AG08395 (cell line): ENCODE results near the gene TTC7B.

ENCODE experiments used
- DNase-seq: peaks from one replicate; pipeline ENCODE4 v3.0.0; 2012; ENCODE audit warnings: mixed read lengths, low spot score

TTC7B gene

GRCh38 chr14:90599748-90600507 lies 216.3 kb downstream of the TTC7B start:
- DNase-seq: no peak

GRCh38 chr14:90599339-90599738 lies 216.9 kb downstream of the TTC7B start:
- DNase-seq: no peak

GRCh38 chr14:90597961-90598360 lies 218.3 kb downstream of the TTC7B start:
- DNase-seq: no peak

GRCh38 chr14:90596733-90597132 lies 219.5 kb downstream of the TTC7B start:
- no peak for DNase-seq

GRCh38 chr14:90593254-90594040 lies 222.8 kb downstream of the TTC7B start:
- DNase-seq: no peak

GRCh38 chr14:90592655-90593054 lies 223.6 kb downstream of the TTC7B start:
- DNase-seq: no peak

- no peak for DNase-seq
These were observed 228.3 kb downstream of the TTC7B start for GRCh38 chr14:90587918-90588317.

- no peak for DNase-seq
These were observed 228.8 kb downstream of the TTC7B start for GRCh38 chr14:90587252-90587910.

- DNase-seq: no peak
These were observed 231.1 kb downstream of the TTC7B start for GRCh38 chr14:90585106-90585505.

- no peak for DNase-seq
These were observed 232.2 kb downstream of the TTC7B start for GRCh38 chr14:90583916-90584605.

GRCh38 chr14:90583427-90583826 lies 232.8 kb downstream of the TTC7B start:
- no peak for DNase-seq

- DNase-seq: no peak
These were observed 234.1 kb downstream of the TTC7B start for GRCh38 chr14:90582166-90582565.

GRCh38 chr14:90581745-90582144 lies 234.5 kb downstream of the TTC7B start:
- DNase-seq: no peak

- no peak for DNase-seq
These were observed 235.6 kb downstream of the TTC7B start for GRCh38 chr14:90580377-90581335.

- DNase-seq: no peak
These were observed 236.4 kb downstream of the TTC7B start for GRCh38 chr14:90579816-90580215.

GRCh38 chr14:90579088-90579487 lies 237.1 kb downstream of the TTC7B start:
- DNase-seq: no peak

- DNase-seq: no peak
These were observed 237.8 kb downstream of the TTC7B start for GRCh38 chr14:90578283-90578985.

- no peak for DNase-seq
These were observed 238.5 kb downstream of the TTC7B start for GRCh38 chr14:90577661-90578282.

- DNase-seq: no peak
These were observed 239.1 kb downstream of the TTC7B start for GRCh38 chr14:90576981-90577660.
